ENCODE results near the gene ERBB4.

ERBB4 gene

GRCh38 chr2:212535996-212536816 lies 2.4 kb downstream of the ERBB4 start:
- DNase-seq (ENCODE audit: low read depth) = no peak
- TF ChIP-seq CTCF (conservative IDR thresholded peaks at IDR 0.05; ENCODE audit: low read depth, low read length) = no peak
- no peak overlapping the region for H3K4me3 ChIP-seq (ENCODE audit: low read depth, low read length)

DNA sequence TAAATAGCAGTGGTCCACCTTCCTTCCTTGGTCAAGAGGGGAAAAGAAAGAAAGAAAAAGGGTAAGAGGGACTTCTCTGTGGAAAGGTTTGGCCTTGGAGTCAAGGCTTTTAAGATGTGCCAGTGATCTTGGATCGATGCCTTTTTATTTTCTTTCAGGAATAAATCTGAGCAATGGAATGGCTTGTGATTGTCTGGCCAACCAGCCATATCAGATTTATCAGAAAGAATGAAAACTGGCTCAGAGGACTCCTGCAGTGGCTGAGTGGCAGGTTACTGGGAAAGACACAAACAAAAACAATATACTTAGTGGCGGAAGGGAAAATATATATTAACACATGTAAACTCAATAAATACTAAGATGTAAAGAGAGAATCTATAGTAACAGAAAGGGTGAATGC lies 4.3 kb downstream of the ERBB4 start:
- no peak overlapping the region for H3K4me3 ChIP-seq (ENCODE audit: low read depth, low read length)
- no peak for DNase-seq (ENCODE audit: low read depth)
- no peak for TF ChIP-seq CTCF (conservative IDR thresholded peaks at IDR 0.05; ENCODE audit: low read depth, low read length)

DNA sequence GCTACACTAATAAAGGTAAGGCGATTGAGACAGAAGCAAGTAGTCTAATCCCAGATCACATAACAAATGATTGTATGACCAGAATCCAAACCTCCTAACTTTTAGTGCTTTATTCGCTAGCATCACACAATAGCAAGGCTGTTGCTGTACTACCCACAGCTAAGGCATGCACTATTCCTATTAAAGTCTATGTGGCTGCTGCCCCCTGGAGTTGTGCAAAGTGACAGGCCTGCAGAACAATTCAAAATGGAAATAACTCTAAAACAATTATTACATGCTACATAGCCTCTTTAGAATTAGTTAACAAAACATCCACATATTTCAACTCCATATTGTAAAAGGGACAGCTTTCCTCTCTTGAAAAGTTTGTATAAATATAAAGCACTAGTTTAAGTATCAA lies 6.0 kb downstream of the ERBB4 start:
- no peak for DNase-seq (ENCODE audit: low read depth)
- TF ChIP-seq CTCF (conservative IDR thresholded peaks at IDR 0.05; ENCODE audit: low read depth, low read length) = no peak
- H3K4me3 ChIP-seq (ENCODE audit: low read depth, low read length) = no peak overlapping the region

GRCh38 chr2:212532087-212532486 lies 6.5 kb downstream of the ERBB4 start:
- DNase-seq (ENCODE audit: low read depth) = no peak
- no peak for TF ChIP-seq CTCF (conservative IDR thresholded peaks at IDR 0.05; ENCODE audit: low read depth, low read length)

DNA sequence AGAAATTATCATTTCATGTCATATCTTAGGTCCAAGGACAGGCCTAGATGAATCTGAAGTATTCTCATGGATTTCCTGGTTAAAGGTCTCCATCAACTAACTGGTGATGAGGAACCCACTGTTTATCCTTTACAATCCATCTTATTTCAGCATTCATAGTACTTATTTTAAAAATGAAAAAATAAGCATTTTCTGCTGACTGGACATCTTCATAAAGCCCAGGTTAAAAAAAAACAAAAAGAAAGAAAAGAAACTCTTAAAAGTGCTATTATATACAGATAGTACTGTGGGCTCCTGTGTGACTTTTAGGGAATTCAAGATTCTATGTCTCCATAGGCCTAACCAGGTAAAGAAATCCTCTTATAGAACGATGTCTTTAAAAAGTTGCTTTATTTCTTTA lies 7.1 kb downstream of the ERBB4 start:
- no peak for TF ChIP-seq CTCF (conservative IDR thresholded peaks at IDR 0.05; ENCODE audit: low read depth, low read length)
- H3K4me3 ChIP-seq (ENCODE audit: low read depth, low read length) = no peak overlapping the region
- no peak for DNase-seq (ENCODE audit: low read depth)

More at GRCh38 chr2:212532087-212532486, 6.5 kb downstream of the ERBB4 start:
- no peak overlapping the region for H3K4me3 ChIP-seq (ENCODE audit: low read depth, low read length)

DNA sequence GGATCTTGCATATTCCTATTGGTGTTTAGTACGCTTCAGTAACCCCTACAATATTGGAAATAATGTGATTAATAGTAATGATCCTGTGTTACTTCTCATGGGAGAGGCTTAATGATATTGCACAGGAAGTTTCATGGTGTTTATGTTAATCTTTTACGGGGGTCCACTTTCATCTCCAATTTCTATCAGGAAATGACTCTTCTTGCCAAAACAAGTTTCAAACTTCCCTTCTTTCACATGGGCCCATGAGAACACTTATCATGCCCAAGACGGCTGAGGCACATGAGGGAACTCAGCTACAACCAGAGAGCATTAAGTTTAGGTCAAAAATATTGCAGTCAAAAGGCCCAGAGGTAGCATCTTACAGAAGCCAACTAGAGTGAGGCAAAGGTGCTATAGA lies 7.6 kb downstream of the ERBB4 start:
- TF ChIP-seq CTCF (conservative IDR thresholded peaks at IDR 0.05; ENCODE audit: low read depth, low read length) = no peak
- DNase-seq (ENCODE audit: low read depth) = no peak
- no peak overlapping the region for H3K4me3 ChIP-seq (ENCODE audit: low read depth, low read length)

DNA sequence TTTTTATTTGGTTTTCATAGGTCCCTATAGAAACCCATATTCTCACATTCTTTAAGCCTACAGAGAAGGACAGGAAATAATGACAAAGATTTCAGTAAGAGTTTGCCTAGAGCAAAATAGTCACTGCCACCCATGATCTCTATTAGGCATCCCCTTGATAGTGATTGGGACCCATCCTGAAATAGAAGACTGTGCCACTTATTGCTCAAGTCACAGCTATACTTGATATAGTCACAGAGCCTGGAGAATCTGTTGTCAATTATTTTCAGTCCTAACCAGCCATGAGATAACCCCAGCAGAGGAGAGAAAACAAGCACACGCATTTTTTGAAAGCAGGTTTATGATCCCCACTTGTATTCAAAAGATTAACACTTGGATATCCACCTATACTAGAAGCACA lies 8.2 kb downstream of the ERBB4 start:
- DNase-seq (ENCODE audit: low read depth) = no peak
- no peak for TF ChIP-seq CTCF (conservative IDR thresholded peaks at IDR 0.05; ENCODE audit: low read depth, low read length)
- H3K4me3 ChIP-seq (ENCODE audit: low read depth, low read length) = no peak overlapping the region

Data from choroid plexus epithelial cell (primary cell).